IMR-90 (cell line): ENCODE data around the gene PCNP.
A peak's percentile ranks its signal among the peaks of the same experiment; 100 is the strongest.

Experiments used
- CEBPB ChIP-seq: IDR thresholded peaks from 2 replicates; pipeline ENCODE4 v1.6.1; 2012; ENCODE audit warnings: low read depth, low read length, improper control_type of control experiment
- CTCF ChIP-seq: conservative IDR thresholded peaks from 2 replicates; pipeline ENCODE4 v1.5.1; 2012; ENCODE audit warnings: mild to moderate bottlenecking, low read depth, low read length, improper control_type of control experiment
- ELK1 ChIP-seq: fragments of 150-350 bp; IDR thresholded peaks from 2 replicates; pipeline ENCODE4 v1.6.1; 2016; ENCODE audit warnings: low read depth, mild to moderate bottlenecking, low read length, moderate library complexity, borderline replicate concordance
- FOS ChIP-seq: fragments of 150-350 bp; IDR thresholded peaks from 2 replicates; pipeline ENCODE4 v1.6.1; 2016; ENCODE audit warnings: low read depth, low read length
- MAFK ChIP-seq: IDR thresholded peaks from 2 replicates; pipeline ENCODE4 v1.6.1; 2012; ENCODE audit warnings: low read depth, low read length, improper control_type of control experiment
- POLR2A ChIP-seq: IDR thresholded peaks from 2 replicates; pipeline ENCODE4 v1.6.1; 2012; ENCODE audit warnings: mild to moderate bottlenecking, low read depth, low read length
- RAD21 ChIP-seq: IDR thresholded peaks from 2 replicates; pipeline ENCODE4 v1.6.1; 2012; ENCODE audit warnings: low read length, improper control_type of control experiment
- RCOR1 ChIP-seq: IDR thresholded peaks from 2 replicates; pipeline ENCODE4 v1.6.1; 2012; ENCODE audit warnings: mild to moderate bottlenecking, low read length, improper control_type of control experiment; ENCODE audit not compliant: insufficient replicate concordance
- RFX5 ChIP-seq: IDR thresholded peaks from 2 replicates; pipeline ENCODE4 v1.8.0; 2012; ENCODE audit warnings: low read depth, mild to moderate bottlenecking, low read length, moderate library complexity
- SMC3 ChIP-seq: fragments of 150-350 bp; IDR thresholded peaks from 2 replicates; pipeline ENCODE4 v1.6.1; 2016; ENCODE audit warnings: low read depth, mild to moderate bottlenecking, antibody characterized with exemption, low read length, moderate library complexity
- USF2 ChIP-seq: fragments of 150-350 bp; IDR thresholded peaks from 2 replicates; pipeline ENCODE4 v1.6.1; 2017; ENCODE audit warnings: mild to moderate bottlenecking, antibody characterized with exemption, low read length, low read depth

- TF ChIP-seq CTCF (no peak), USF2 (no peak), RCOR1 (no peak), SMC3 (no peak), CEBPB (no peak), ELK1 (no peak), POLR2A (peak; percentile 92), MAFK (no peak), FOS (no peak), RAD21 (no peak), RFX5 (no peak)
These were observed 12.2 kb upstream of the PCNP start, which contains the start of gene TRMT10C for GRCh38 chr3:101561630-101562328.
